HG03060 (cell line): ENCODE results near the gene ST6GALNAC3.

Source experiments
- ATAC-seq: cut with Tn5 transposase; IDR thresholded peaks from one replicate; pipeline ENCODE4 v1.9.1; 2021; ENCODE audit warnings: low read depth, moderate number of reproducible peaks; ENCODE audit not compliant: unreplicated experiment

The ST6GALNAC3 gene

GRCh38 chr1:76547916-76548315 lies 473.4 kb downstream of the ST6GALNAC3 start:
- no peak for ATAC-seq

DNA sequence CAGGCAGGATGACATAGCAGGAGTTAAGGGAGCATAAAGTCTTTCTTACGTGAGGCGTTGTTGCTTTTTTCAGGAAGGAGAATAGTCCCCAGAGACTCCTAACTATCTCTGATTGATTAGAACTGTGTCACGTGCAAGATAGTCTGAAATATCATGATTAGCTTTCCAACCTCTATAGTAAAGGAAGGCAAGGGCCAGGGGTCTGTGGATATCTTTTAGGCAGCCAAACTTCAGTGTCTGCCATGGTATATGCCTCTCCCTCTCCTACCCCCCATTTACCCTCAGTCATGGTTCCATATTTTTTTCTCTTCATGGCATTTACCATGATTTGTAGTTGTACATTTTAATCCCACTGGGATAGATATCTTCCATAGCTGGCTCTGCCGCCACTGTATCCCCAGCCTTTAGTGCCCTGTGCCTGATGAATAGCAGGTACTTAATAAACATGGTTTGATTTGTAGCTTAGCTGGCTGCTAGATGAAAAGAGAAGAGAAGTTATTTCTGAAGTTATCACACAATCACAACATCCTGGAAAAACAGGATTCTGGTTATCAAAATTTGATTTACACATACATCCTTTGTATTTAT lies 474.1 kb downstream of the ST6GALNAC3 start:
- ATAC-seq, result no peak

- ATAC-seq, result no peak
Measured at GRCh38 chr1:76554283-76554682, 479.7 kb downstream of the ST6GALNAC3 start.

DNA sequence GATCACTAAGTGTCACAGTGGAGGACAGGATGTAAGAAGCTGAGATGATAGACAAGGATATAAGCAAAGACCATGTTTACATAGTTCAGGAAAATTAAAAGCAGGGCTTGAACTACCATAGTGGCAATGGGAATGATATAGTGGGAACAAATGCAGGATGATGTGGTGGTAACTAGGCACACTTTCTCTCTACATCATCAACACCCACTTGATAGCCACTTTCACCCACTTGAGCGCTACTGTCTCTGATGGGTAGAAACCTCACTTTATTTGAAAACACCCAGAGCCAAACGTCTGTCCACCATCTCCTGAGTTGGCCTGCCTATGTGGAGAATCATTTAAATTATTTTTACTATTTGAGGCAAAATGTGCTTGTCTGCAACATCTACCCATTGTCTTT lies 487.7 kb downstream of the ST6GALNAC3 start:
- ATAC-seq, result no peak

DNA sequence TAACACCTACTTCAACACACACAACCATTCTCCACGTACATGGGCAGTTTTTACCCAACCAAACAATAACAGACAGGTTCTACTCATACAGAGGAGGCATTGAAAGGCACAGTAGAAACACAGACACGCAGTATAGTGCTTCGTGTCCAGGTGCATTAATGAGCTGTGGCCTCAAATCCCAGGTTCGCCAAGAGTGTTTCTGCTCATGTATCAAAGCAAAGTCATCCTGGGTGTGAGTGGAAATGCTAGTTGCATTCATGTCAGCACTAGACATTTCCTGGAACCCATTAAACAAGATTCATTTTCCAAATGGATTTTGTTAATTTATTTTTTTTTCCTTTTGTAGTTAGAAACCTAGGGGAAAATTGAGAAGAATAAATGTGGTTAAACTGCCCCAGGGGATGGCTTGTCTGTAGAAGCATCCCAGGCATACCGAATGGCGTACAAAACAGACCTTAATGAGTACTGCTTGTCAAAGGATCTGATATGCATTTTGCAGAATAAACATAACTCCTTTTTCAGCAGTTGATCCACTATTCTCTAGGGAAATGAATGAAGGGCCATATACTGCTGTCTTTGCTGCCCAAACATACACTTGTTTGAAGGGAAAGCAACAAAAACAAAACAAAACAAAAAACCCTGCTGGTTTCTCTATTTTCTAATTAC lies 494.2 kb downstream of the ST6GALNAC3 start:
- no peak for ATAC-seq

- ATAC-seq, result no peak
Measured at GRCh38 chr1:76571248-76571647, 496.7 kb downstream of the ST6GALNAC3 start.

DNA sequence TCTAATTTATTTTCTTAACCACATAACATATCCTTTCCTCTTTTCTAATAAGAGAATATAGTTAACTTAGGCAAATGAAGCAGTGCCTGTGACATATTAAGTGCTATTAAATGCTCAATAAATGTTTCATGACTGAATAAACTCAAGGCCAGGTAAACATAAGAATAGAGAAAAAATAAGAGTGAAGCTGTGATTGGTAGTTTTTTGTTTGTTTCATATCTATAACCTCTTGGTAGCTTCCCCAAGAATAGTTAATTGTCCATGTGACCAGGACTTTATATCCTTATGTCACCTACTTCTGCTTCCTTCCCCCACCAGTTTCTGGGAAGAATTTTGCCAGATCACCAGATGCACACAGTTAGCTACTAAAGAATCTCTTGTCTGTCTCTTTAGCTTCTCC lies 497.7 kb downstream of the ST6GALNAC3 start:
- no peak for ATAC-seq

GRCh38 chr1:76576876-76577524 lies 502.5 kb downstream of the ST6GALNAC3 start:
- ATAC-seq, result no peak

DNA sequence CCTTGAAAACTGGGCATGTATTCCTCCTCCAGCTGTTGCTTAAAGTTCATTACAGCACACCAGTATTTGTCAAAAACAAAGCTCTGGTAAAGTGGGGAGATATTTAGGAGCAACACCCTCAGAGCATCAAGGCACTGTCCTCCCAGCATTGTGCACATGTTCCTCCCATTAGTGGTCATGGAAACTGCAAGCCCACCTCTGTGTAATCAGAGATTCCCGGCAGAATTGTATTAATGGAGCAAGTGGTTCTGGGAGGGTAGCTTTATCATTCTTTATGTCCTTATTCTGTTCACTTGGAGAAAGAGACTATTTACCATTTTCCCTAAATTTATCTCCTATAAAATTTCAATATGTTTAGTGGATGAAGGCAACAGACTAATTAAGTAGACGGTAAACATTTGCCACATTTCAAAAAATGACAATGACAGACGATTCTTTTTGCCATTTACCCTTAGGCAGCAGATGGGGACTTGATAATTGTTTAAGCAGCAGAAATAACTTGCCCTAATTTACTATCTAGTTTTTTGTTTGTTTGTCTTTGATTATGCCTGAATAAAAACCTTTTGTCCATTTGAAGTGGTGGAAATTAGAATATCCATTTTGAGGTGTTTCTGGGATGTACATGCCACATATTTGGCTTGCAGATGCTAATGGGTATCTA lies 503.1 kb downstream of the ST6GALNAC3 start:
- no peak for ATAC-seq

GRCh38 chr1:76580206-76580605 lies 505.7 kb downstream of the ST6GALNAC3 start:
- no peak for ATAC-seq

- ATAC-seq, result no peak
Measured at GRCh38 chr1:76581712-76582111, 507.2 kb downstream of the ST6GALNAC3 start.

GRCh38 chr1:76583235-76583868 lies 508.8 kb downstream of the ST6GALNAC3 start:
- ATAC-seq, result no peak

- no peak for ATAC-seq
Measured at GRCh38 chr1:76583875-76584477, 509.4 kb downstream of the ST6GALNAC3 start.

DNA sequence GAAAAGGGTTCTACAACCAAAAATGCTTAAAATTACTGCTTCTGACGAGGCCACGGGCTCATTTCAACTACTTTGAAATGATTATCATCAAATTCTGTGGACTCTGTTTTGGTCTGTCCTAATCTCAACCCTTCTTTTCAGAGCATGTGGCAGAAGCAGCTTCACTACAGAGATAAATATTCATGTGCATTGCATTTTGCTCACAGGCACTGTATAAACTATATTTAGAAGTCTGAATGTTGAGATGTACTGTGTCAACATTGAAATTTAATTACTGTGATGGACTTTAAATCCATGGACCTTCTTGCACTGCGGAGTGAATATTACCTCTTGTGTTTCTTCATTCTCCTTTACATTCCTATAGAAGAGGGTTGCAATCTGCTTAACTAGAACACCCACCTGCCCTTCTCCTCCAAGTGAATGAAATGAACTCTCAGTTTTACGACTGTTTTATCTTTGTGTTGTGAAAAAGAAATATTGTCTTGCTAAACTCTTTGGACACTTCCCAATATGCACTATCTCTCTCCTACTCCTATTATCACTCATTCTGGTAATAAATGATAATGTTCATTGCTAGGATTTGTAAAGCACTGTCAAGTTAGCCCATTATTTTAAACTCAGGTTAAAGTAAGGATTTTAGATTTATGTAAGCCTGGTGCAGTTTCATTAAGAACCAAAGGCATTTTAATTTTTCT lies 511.6 kb downstream of the ST6GALNAC3 start:
- ATAC-seq, result no peak

DNA sequence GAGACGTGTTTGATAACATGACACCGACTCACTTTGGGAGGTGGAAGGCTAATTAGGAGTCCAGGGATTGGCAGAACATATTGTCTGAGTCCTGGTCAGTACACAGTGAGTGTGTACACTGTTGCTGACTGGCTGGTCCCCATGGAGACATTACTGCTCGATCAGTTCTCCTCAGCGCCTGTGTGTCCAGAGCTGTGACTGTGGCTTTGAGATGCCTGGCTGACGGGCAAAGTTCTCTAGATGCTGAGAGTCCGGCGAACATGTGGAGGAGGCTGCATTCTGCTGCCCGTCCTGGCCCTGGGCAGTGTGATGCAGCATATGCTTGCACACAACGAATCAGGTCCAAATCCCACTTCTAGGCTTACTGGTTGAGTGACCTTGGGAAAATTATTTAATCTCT lies 512.7 kb downstream of the ST6GALNAC3 start:
- no peak for ATAC-seq

DNA sequence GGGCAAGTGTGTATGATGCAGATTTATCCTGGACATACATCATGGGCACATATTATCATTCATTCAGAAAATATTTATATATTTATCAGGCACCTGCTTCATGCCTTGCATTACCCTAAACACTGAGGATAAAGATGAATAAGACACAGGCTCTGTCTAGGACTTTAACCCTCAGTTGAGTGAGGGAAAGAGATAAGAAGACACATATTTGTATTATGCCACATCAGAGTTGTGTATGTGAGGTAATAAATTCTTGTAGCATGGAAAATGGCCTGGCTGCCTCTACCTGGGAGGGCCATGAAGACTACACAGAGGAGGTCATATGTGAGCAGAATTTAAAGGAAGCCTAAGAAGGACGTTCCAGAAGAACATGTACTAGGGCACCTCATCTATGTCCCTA lies 516.9 kb downstream of the ST6GALNAC3 start:
- ATAC-seq, result no peak

- no peak for ATAC-seq
Measured at GRCh38 chr1:76591963-76592362, 517.4 kb downstream of the ST6GALNAC3 start.

GRCh38 chr1:76593141-76593540 lies 518.6 kb downstream of the ST6GALNAC3 start:
- ATAC-seq, result no peak

GRCh38 chr1:76593618-76594017 lies 519.1 kb downstream of the ST6GALNAC3 start:
- ATAC-seq, result no peak

DNA sequence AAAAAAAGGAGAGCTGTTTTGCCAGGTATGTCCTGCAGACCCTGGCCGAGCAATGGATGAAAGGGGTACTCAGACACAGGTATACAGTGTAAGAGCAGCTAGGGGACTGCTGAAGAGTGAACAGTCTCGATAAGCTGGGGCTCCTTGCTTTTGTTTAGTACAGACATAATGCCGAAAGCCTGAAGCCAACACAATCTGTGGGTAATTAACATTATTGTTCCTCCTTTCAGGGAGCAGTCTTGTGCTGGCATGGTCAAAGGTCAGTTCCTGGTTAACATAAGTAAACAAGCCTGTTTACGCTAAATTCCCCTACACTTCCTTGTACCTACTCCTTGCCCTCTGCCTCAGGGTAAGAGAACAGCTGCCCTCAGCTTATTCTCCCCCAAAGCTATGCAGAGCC lies 520.5 kb downstream of the ST6GALNAC3 start:
- ATAC-seq, result no peak
